Hepatocyte (in vitro differentiated cells): ENCODE measurements around the gene CTBP2. TPM values are rescaled to one million over a fixed set of nuclear protein-coding genes. Genes with fewer than 3 reads are reported as not detected.

ENCODE experiments used
- DNase-seq: peaks from one replicate; pipeline ENCODE4 v3.0.0-alpha.2; 2016; ENCODE audit warnings: low spot score
- H2AFZ ChIP-seq: fragments of 200-600 bp; sonication (generic); 2 replicates; pipeline ENCODE4 v1.6.0; 2016; ENCODE audit warnings: antibody characterized with exemption, mild to moderate bottlenecking
- H3K27ac ChIP-seq: fragments of 200-600 bp; sonication (generic); 2 replicates; pipeline ENCODE4 v1.5.1; 2016; ENCODE audit warnings: mild to moderate bottlenecking
- H3K27me3 ChIP-seq: fragments of 200-600 bp; sonication (generic); 2 replicates; pipeline ENCODE4 v1.6.1; 2016
- H3K36me3 ChIP-seq: fragments of 200-600 bp; sonication (generic); replicated peaks from 2 replicates; pipeline ENCODE4 v1.5.1; 2016; ENCODE audit warnings: low read depth; ENCODE audit not compliant: insufficient read depth
- H3K4me1 ChIP-seq: fragments of 200-600 bp; sonication (generic); 2 replicates; pipeline ENCODE4 v1.5.1; 2016; ENCODE audit warnings: mild to moderate bottlenecking, moderate library complexity; ENCODE audit not compliant: insufficient read depth
- H3K4me2 ChIP-seq: fragments of 200-600 bp; sonication (generic); 2 replicates; pipeline ENCODE4 v1.6.0; 2016
- H3K4me3 ChIP-seq: fragments of 200-600 bp; sonication (generic); 2 replicates; pipeline ENCODE4 v1.5.1; 2016; ENCODE audit warnings: mild to moderate bottlenecking
- H3K79me2 ChIP-seq: fragments of 200-600 bp; sonication (generic); 2 replicates; pipeline ENCODE4 v1.6.0; 2017; ENCODE audit warnings: mild to moderate bottlenecking
- H3K9me2 ChIP-seq: fragments of 200-600 bp; sonication (generic); replicated peaks from 2 replicates; pipeline ENCODE4 v1.6.0; 2017; ENCODE audit warnings: mild to moderate bottlenecking; ENCODE audit not compliant: insufficient read depth
- H3K9me3 ChIP-seq: fragments of 200-600 bp; sonication (generic); 2 replicates; pipeline ENCODE4 v1.5.1; 2016; ENCODE audit warnings: low read depth, mild to moderate bottlenecking
- H4K20me1 ChIP-seq: fragments of 200-600 bp; sonication (generic); 2 replicates; pipeline ENCODE4 v1.6.0; 2016; ENCODE audit warnings: mild to moderate bottlenecking; ENCODE audit not compliant: insufficient read depth, poor library complexity, severe bottlenecking
- CTCF ChIP-seq: fragments of 200-600 bp; sonication (generic); IDR thresholded peaks from 2 replicates; pipeline ENCODE4 v1.5.1; 2016; ENCODE audit warnings: antibody characterized with exemption, mild to moderate bottlenecking; ENCODE audit not compliant: poor library complexity
- EZH2 ChIP-seq: fragments of 200-600 bp; sonication (generic); IDR thresholded peaks from 2 replicates; pipeline ENCODE4 v1.6.1; 2016; ENCODE audit warnings: antibody characterized with exemption, mild to moderate bottlenecking, borderline replicate concordance
- EZH2phosphoT487 ChIP-seq: fragments of 200-600 bp; sonication (generic); IDR thresholded peaks from one replicate; pipeline ENCODE4 v1.6.1; 2018; ENCODE audit warnings: antibody characterized with exemption, mild to moderate bottlenecking, low read depth, moderate library complexity; ENCODE audit not compliant: unreplicated experiment, severe bottlenecking
- WGBS: methylation state at CpG from one replicate; pipeline ENCODE4 v1.1.6; 2016; ENCODE audit warnings: low lambda C conversion rate; ENCODE audit errors: missing lambda C conversion rate; 5-methylcytosine and 5-hydroxymethylcytosine counted together
- polyA plus RNA-seq: library from polyadenylated mRNA; unstranded; fragments of >200 nt; fragmentation: Nextera tagmentation; extraction: Ambion mirVana; gene quantifications from 2 replicates; pipeline ENCODE4 v1.2.1, GENCODE V29; 2016
- total RNA-seq: library from RNA; depleted of rRNA; stranded (reverse); fragments of >200 nt; gene quantifications from 2 replicates; pipeline ENCODE4 v1.2.3, GENCODE V29; 2014

CTBP2 gene
- total and polyA plus RNA-seq, 2 experiments from 2014 or later, result 61.3 to 81.0 TPM

- peaks cover 11% of the 10 kb centered on the region for H3K4me1 ChIP-seq
- peaks cover 85% of the 10 kb centered on the region for H4K20me1 ChIP-seq
- no peaks in the 10 kb centered on the region for H3K27me3 ChIP-seq
- 96% methylated on average over 14 of the region's 14 CpGs for WGBS
- DNase-seq, result no peak
- no peak overlapping the region for H3K4me2 ChIP-seq
- no peak overlapping the region for H3K27ac ChIP-seq
- peaks cover 100% of the 10 kb centered on the region for H3K79me2 ChIP-seq
- H2AFZ ChIP-seq, result no peak overlapping the region
- H3K9me3 ChIP-seq, result no peaks in the 10 kb centered on the region
- H3K9me2 ChIP-seq, result no peaks in the 10 kb centered on the region
- H3K36me3 ChIP-seq, result no peaks in the 10 kb centered on the region
- TF ChIP-seq CTCF (no peak), EZH2phosphoT487 (no peak), EZH2 (no peak)
- no peak overlapping the region for H3K4me3 ChIP-seq
Measured at GRCh38 chr10:125087191-125087896, 73.0 kb downstream of the CTBP2 start.

- H3K4me1 ChIP-seq, result peaks cover 11% of the 10 kb centered on the region
- no peak overlapping the region for H3K4me3 ChIP-seq
- DNase-seq, result no peak
- no peaks in the 10 kb centered on the region for H3K9me2 ChIP-seq
- H3K27me3 ChIP-seq, result no peaks in the 10 kb centered on the region
- WGBS, result 97% methylated on average over 9 of the region's 9 CpGs
- H3K27ac ChIP-seq, result no peak overlapping the region
- H3K36me3 ChIP-seq, result no peaks in the 10 kb centered on the region
- TF ChIP-seq EZH2 (no peak), EZH2phosphoT487 (no peak), CTCF (no peak)
- no peak overlapping the region for H2AFZ ChIP-seq
- H3K9me3 ChIP-seq, result no peaks in the 10 kb centered on the region
- peaks cover 85% of the 10 kb centered on the region for H4K20me1 ChIP-seq
- H3K79me2 ChIP-seq, result peaks cover 100% of the 10 kb centered on the region
- H3K4me2 ChIP-seq, result no peak overlapping the region
Measured at GRCh38 chr10:125086691-125087090, 73.7 kb downstream of the CTBP2 start.

GRCh38 chr10:125085258-125086054, 74.9 kb downstream of the CTBP2 start:
- peak overlapping the region; percentile 76 for H3K27ac ChIP-seq
- peaks cover 100% of the 10 kb centered on the region for H3K79me2 ChIP-seq
- no peaks in the 10 kb centered on the region for H3K9me3 ChIP-seq
- H4K20me1 ChIP-seq, result peaks cover 86% of the 10 kb centered on the region
- H3K4me2 ChIP-seq, result peak overlapping the region; percentile 57
- no peaks in the 10 kb centered on the region for H3K27me3 ChIP-seq
- H3K4me3 ChIP-seq, result no peak overlapping the region
- no peak for TF ChIP-seq CTCF
- TF ChIP-seq EZH2, result no peak
- TF ChIP-seq EZH2phosphoT487, result no peak
- peaks cover 11% of the 10 kb centered on the region for H3K4me1 ChIP-seq
- H2AFZ ChIP-seq, result no peak overlapping the region
- DNase-seq, result no peak
- H3K36me3 ChIP-seq, result no peaks in the 10 kb centered on the region
- no peaks in the 10 kb centered on the region for H3K9me2 ChIP-seq
- WGBS, result 70% methylated on average over 17 of the region's 17 CpGs
